HFF-Myc (cell line): ENCODE results near the gene GAP43.
A peak's percentile ranks its signal among the peaks of the same experiment; 100 is the strongest.

Source experiments
- DNase-seq: peaks from one replicate; pipeline ENCODE4 v3.0.0-alpha.2; 2011; ENCODE audit warnings: low read depth; ENCODE audit errors: extremely low read depth
- H3K4me3 ChIP-seq: replicated peaks from 2 replicates; pipeline ENCODE4 v1.5.1; 2011; ENCODE audit warnings: low read depth, mild to moderate bottlenecking, control low read depth, low read length
- TF ChIP-seq, protein P1 (sequence below): IDR thresholded peaks from 2 replicates; pipeline ENCODE4 v1.5.1; 2012; ENCODE audit warnings: mild to moderate bottlenecking, low read depth, low read length, control low read depth; ENCODE audit errors: missing control alignments

The GAP43 gene, protein sequence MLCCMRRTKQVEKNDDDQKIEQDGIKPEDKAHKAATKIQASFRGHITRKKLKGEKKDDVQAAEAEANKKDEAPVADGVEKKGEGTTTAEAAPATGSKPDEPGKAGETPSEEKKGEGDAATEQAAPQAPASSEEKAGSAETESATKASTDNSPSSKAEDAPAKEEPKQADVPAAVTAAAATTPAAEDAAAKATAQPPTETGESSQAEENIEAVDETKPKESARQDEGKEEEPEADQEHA

DNA sequence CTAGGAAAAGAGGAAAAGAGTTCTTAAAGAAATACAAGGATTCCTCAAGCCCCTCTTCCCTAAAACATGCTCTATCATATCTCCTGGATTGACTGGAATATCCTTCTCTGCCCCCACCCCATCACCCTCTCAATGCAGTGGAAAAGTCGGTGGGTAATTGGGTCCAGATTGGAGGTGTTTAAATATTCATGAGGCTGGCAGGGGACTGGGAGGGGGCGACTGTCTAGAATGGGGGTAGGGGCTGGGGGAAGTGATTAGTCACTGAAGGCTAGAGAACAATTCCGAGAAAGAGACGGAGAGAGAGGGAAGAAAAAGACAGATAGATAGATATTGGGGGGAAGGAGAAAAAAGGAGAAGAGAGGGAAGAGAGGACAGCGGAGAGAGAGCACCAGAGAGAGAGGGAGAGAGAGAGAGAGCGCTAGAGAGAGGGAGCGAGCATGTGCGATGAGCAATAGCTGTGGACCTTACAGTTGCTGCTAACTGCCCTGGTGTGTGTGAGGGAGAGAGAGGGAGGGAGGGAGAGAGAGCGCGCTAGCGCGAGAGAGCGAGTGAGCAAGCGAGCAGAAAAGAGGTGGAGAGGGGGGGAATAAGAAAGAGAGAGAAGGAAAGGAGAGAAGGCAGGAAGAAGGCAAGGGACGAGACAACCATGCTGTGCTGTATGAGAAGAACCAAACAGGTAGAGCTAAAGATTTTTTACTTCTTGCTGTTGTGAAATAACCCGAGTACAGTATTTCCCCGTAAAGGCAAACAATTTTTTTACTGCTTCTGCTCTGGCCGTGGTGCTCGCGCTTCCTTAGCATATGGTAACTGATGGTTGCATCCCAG is at the start of gene GAP43:
TSS of gene GAP43 (plus strand) at position 467 of the 825 bp plus-strand sequence. CDS start at position 647, 180 bp downstream.
- TF ChIP-seq, protein P1, sequence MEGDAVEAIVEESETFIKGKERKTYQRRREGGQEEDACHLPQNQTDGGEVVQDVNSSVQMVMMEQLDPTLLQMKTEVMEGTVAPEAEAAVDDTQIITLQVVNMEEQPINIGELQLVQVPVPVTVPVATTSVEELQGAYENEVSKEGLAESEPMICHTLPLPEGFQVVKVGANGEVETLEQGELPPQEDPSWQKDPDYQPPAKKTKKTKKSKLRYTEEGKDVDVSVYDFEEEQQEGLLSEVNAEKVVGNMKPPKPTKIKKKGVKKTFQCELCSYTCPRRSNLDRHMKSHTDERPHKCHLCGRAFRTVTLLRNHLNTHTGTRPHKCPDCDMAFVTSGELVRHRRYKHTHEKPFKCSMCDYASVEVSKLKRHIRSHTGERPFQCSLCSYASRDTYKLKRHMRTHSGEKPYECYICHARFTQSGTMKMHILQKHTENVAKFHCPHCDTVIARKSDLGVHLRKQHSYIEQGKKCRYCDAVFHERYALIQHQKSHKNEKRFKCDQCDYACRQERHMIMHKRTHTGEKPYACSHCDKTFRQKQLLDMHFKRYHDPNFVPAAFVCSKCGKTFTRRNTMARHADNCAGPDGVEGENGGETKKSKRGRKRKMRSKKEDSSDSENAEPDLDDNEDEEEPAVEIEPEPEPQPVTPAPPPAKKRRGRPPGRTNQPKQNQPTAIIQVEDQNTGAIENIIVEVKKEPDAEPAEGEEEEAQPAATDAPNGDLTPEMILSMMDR: no peak
- DNase-seq: peak; percentile 59
- peak within 1 kb of the TSS; percentile 45 for H3K4me3 ChIP-seq

DNA sequence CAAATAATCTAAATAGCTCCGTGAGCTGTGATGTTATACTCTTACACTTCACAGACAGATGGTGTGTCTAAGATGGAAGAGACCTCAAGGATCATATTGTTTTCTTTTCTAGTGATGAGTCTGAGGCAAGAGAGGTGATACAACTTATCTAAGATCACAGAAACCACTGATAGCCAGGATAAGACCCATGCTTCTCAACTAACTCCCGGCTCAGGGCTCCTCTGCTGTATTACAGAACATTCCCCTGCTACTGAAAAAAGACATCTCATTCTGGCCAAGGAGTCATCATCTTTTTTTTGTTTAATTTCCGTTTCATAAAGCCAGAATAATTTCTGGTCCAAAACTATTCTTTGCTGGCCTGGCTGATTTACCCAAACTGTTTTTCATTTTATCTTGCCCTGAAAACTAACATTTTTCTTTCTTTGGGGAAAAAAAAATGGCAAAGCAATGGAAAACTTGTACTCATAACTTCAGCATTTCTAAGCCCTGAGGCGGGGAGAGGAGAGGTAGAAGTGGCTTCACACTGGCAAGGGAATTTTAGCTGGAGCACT is 46.9 kb upstream of the GAP43 start:
- no peak overlapping the region for H3K4me3 ChIP-seq
- TF ChIP-seq, protein P1: no peak
- no peak for DNase-seq

DNA sequence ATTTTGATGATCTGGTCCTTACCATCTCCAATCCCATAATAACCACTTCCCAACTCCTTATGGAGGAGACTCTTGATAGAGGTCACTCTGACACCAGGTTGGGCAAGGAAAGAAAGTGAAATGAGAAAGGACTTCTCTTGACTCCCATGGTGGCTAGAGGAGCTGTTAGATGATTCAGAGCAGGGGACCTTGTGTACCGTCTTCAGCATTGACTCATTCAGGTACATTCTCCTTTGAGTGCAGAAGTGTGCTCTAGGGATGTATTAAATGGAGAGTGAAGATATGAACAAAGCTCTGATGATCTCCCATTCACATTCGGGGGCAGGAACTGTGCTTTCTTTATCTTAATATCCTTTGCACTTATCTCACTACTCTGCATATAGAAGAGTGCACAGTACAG is 46.3 kb upstream of the GAP43 start:
- TF ChIP-seq, protein P1: no peak
- no peak overlapping the region for H3K4me3 ChIP-seq
- no peak for DNase-seq

DNA sequence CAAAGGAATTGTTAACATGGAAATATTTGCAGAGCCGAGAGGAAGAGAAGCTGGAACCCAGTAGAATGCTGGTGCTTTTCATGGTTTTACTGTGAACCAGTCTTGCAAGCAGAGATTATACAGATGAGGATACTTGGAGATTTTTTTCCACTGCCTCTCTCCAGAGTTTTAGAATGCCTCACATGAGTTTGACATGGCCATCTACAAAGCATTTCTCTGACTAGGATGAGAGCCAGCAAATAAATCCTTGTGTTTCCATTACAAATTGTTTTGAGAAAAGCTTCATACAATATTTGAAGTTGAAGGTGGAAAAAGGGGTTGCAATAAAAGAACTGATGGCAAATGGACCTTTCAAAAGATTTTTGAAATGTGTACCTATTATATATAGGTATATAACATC is 45.0 kb upstream of the GAP43 start:
- DNase-seq: no peak
- TF ChIP-seq, protein P1: no peak
- H3K4me3 ChIP-seq: no peak overlapping the region

DNA sequence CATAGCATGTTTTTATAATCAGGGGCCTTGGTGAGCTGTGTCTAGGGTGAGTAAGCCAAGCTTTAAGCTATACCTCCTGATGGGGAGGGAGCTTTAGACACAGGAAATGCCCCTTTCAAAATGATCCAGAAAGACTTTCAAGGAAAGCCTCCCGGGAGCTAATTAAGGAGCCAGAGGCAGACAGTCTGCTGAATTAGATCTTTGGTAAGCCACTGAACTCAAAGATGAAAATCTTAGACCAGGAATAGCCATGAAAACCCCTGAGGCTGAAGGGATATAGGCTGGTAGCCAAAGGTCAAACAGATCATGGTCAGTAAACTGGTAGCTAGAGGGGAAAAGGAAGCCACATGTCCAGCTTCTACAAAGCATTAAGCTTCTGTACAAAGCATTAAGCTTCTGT is 42.7 kb upstream of the GAP43 start:
- TF ChIP-seq, protein P1: no peak
- DNase-seq: no peak
- H3K4me3 ChIP-seq: no peak overlapping the region

- TF ChIP-seq, protein P1: no peak
- DNase-seq: no peak
- H3K4me3 ChIP-seq: no peak overlapping the region
These were observed 41.8 kb upstream of the GAP43 start for GRCh38 chr3:115581362-115582135.
